PFSK-1 (cell line): ENCODE data around the gene DPF3.

ENCODE experiments used
- FOXP2 ChIP-seq: optimal IDR thresholded peaks from 2 replicates; pipeline ENCODE3; 2011; ENCODE audit warnings: borderline replicate concordance, control low read depth, inconsistent platforms; ENCODE audit not compliant: insufficient read depth; ENCODE audit errors: extremely low read length, extremely low read depth
- POLR2AphosphoS5 ChIP-seq: IDR thresholded peaks from 2 replicates; pipeline ENCODE4 v1.6.1; 2012; ENCODE audit warnings: low read depth, mild to moderate bottlenecking, control low read depth, low read length, moderate library complexity
- SIN3A ChIP-seq: IDR thresholded peaks from 2 replicates; pipeline ENCODE4 v1.6.1; 2012; ENCODE audit warnings: mild to moderate bottlenecking, low read length, moderate library complexity, borderline replicate concordance; ENCODE audit not compliant: insufficient read depth
- TAF1 ChIP-seq: IDR thresholded peaks from 2 replicates; pipeline ENCODE4 v1.6.1; 2012; ENCODE audit warnings: low read length, control low read depth, borderline replicate concordance; ENCODE audit not compliant: insufficient read depth
- TF ChIP-seq, protein P1 (sequence below), 2 experiments: IDR thresholded peaks; 2 replicates each; pipeline versions ENCODE4 v1.6.1 to v1.8.0; 2011 to 2012; ENCODE audit warnings: low read depth in 2 of 2, low read length in 2 of 2, control low read depth in 1 of 2, inconsistent platforms in 1 of 2, mild to moderate bottlenecking in 1 of 2, moderate library complexity in 1 of 2; ENCODE audit not compliant: insufficient read depth in 1 of 2

DNA sequence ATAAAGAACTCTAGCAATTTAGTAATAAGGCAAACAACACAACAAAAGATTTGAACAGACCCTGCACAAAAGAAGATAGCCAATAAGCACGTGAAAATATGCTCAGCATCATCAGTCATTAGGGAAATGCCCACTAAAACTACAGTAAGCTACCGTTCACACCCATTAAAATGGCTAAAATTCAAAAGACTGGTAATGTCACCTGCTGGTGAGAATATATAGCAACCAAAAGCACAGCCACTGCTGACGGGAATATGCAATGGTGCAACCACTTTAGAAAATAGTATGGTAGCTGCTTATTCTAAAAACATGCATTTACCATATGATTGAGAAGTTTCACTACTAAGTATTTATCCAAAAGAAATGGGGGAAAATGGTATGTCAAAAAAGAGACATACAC is 74.9 kb downstream of the DPF3 start:
- TF ChIP-seq, protein P1, sequence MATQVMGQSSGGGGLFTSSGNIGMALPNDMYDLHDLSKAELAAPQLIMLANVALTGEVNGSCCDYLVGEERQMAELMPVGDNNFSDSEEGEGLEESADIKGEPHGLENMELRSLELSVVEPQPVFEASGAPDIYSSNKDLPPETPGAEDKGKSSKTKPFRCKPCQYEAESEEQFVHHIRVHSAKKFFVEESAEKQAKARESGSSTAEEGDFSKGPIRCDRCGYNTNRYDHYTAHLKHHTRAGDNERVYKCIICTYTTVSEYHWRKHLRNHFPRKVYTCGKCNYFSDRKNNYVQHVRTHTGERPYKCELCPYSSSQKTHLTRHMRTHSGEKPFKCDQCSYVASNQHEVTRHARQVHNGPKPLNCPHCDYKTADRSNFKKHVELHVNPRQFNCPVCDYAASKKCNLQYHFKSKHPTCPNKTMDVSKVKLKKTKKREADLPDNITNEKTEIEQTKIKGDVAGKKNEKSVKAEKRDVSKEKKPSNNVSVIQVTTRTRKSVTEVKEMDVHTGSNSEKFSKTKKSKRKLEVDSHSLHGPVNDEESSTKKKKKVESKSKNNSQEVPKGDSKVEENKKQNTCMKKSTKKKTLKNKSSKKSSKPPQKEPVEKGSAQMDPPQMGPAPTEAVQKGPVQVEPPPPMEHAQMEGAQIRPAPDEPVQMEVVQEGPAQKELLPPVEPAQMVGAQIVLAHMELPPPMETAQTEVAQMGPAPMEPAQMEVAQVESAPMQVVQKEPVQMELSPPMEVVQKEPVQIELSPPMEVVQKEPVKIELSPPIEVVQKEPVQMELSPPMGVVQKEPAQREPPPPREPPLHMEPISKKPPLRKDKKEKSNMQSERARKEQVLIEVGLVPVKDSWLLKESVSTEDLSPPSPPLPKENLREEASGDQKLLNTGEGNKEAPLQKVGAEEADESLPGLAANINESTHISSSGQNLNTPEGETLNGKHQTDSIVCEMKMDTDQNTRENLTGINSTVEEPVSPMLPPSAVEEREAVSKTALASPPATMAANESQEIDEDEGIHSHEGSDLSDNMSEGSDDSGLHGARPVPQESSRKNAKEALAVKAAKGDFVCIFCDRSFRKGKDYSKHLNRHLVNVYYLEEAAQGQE (IDR thresholded peaks at IDR 0.05; ENCODE audit: insufficient read depth in 1 of 2, low read depth in 2 of 2, low read length in 2 of 2): no peak
- TF ChIP-seq POLR2AphosphoS5 (no peak), SIN3A (no peak), TAF1 (no peak), FOXP2 (no peak)
